H7 (cell line): Measurements from ENCODE around the gene HRAS. TPM values are rescaled to one million over a fixed set of nuclear protein-coding genes. Genes with fewer than 3 reads are reported as not detected.

Experiments used
- total RNA-seq: library from RNA; depleted of rRNA; stranded (reverse); fragments of >200 nt; shearing (Covaris generic); gene quantifications from 2 replicates; pipeline ENCODE4 v1.2.3, GENCODE V29; 2014; rRNA removed

HRAS gene
- total RNA-seq, 1 experiment from 2014 or later = 57.9 TPM

Other genes starting within 250 kb of the HRAS start
- 69.0 and 102 TPM in 2 replicates for gene PGGHG, start 246.4 kb downstream of the HRAS start, total RNA-seq
- gene IFITM5, start 236.1 kb downstream of the HRAS start, total RNA-seq = not detected in 2 replicates
- gene IFITM2, start 227.8 kb downstream of the HRAS start, total RNA-seq = 374 and 379 TPM in 2 replicates
- gene IFITM1, start 221.5 kb downstream of the HRAS start, total RNA-seq = 1,398 and 1,404 TPM in 2 replicates
- 278 and 328 TPM in 2 replicates for gene IFITM3, start 214.7 kb downstream of the HRAS start, total RNA-seq
- gene B4GALNT4, start 166.1 kb downstream of the HRAS start, total RNA-seq = 56.0 and 62.6 TPM in 2 replicates
- 2.1 and 3.6 TPM in 2 replicates for gene PKP3, start 141.4 kb downstream of the HRAS start, total RNA-seq
- 39.5 and 44.9 TPM in 2 replicates for gene SIGIRR, start 120.6 kb downstream of the HRAS start, total RNA-seq
- gene ANO9, start 93.6 kb downstream of the HRAS start, total RNA-seq = 0.83 and 2.2 TPM in 2 replicates
- gene PTDSS2, start 85.3 kb downstream of the HRAS start, total RNA-seq = 40.9 and 47.5 TPM in 2 replicates
- gene RNH1, start 28.3 kb downstream of the HRAS start, total RNA-seq = 98.9 and 104 TPM in 2 replicates
- 1.3 and 1.5 TPM in 2 replicates for gene LRRC56, start 2.0 kb upstream of the HRAS start, total RNA-seq
- 2.7 and 4.0 TPM in 2 replicates for gene LMNTD2, start 25.2 kb upstream of the HRAS start, total RNA-seq
- 28.2 and 37.0 TPM in 2 replicates for gene RASSF7, start 25.4 kb upstream of the HRAS start, total RNA-seq
- gene PHRF1, start 40.9 kb upstream of the HRAS start, total RNA-seq = 37.5 and 42.1 TPM in 2 replicates
- 13.6 and 14.6 TPM in 2 replicates for gene IRF7, start 80.4 kb upstream of the HRAS start, total RNA-seq
- not detected in 2 replicates for gene CDHR5, start 89.4 kb upstream of the HRAS start, total RNA-seq
- not detected in 2 replicates for gene SCT, start 91.6 kb upstream of the HRAS start, total RNA-seq
- gene DRD4, start 101.7 kb upstream of the HRAS start, total RNA-seq = 1.8 and 2.1 TPM in 2 replicates
- gene DEAF1, start 159.6 kb upstream of the HRAS start, total RNA-seq = 69.0 and 74.6 TPM in 2 replicates
- 27.0 and 36.0 TPM in 2 replicates for gene TMEM80, start 160.2 kb upstream of the HRAS start, total RNA-seq
- 3.7 and 18.8 TPM in 2 replicates for gene EPS8L2, start 170.7 kb upstream of the HRAS start, total RNA-seq
- gene TALDO1, start 211.9 kb upstream of the HRAS start, total RNA-seq = 264 and 269 TPM in 2 replicates
- 48.7 and 54.6 TPM in 2 replicates for gene GATD1, start 241.9 kb upstream of the HRAS start, total RNA-seq